NB4 (cell line): Measurements from ENCODE around the gene ASF1B.

ENCODE experiments used
- MAX ChIP-seq: IDR thresholded peaks from 2 replicates; pipeline ENCODE4 v1.6.1; 2011; ENCODE audit warnings: low read depth, low read length
- POLR2A ChIP-seq: IDR thresholded peaks from 2 replicates; pipeline ENCODE4 v1.6.1; 2011; ENCODE audit warnings: mild to moderate bottlenecking; ENCODE audit not compliant: insufficient read length; ENCODE audit errors: extremely low read depth

GRCh38 chr19:14070268-14071050, 65.9 kb downstream of the ASF1B start:
- TF ChIP-seq POLR2A (no peak), MAX (no peak)
